IPS-15b (cell line): ENCODE data around the gene EXOC3L2.

Source experiments
- H3K27me3 ChIP-seq: one replicate; pipeline ENCODE4 v1.6.1; 2013; ENCODE audit warnings: low read length; ENCODE audit not compliant: control insufficient read depth, insufficient read depth
- H3K36me3 ChIP-seq: one replicate; pipeline ENCODE4 v1.6.1; 2013; ENCODE audit warnings: low read length; ENCODE audit not compliant: control insufficient read depth, insufficient read depth
- H3K4me1 ChIP-seq: one replicate; pipeline ENCODE4 v1.6.1; 2013; ENCODE audit warnings: mild to moderate bottlenecking, low read length; ENCODE audit not compliant: control insufficient read depth, insufficient read depth
- H3K4me3 ChIP-seq: one replicate; pipeline ENCODE4 v1.5.1; 2013; ENCODE audit warnings: low read depth, low read length
- H3K9ac ChIP-seq: one replicate; pipeline ENCODE4 v1.6.1; 2013; ENCODE audit warnings: low read depth, mild to moderate bottlenecking, low read length
- H3K9me3 ChIP-seq: one replicate; pipeline ENCODE4 v1.6.1; 2013; ENCODE audit warnings: mild to moderate bottlenecking, low read length; ENCODE audit not compliant: control insufficient read depth, insufficient read depth

EXOC3L2 gene

DNA sequence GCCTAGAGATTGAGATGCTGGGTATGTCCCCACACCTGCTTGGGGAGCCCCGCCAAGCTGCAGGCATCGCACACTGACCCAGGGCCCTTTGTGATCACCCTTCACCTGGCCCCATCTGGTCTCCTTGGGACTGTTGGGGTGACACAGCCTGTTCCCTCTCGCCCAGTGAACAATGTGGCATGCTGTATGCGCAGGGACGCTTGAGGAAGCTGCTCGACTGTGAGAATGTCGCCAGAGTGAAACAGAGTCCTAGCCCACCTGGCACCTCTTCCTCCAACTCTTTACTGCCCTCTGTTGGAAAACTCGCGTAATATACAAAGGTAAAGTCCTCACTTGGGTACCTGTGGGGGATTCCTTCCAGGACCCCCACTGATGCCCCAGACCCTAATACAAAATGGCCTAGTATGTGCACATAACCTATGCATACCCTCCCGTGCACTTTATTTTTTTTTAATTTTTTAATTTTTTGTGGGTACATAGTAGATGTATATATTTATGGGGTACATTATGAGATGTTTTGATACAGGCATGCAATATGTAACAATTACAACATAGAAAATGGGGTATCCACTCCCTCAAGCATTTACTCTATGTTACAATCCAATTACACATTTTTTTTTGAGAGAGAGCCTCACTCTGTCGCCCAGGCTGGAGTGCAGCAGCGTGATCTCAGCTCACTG, 57.6 kb downstream of the EXOC3L2 start:
- no peaks in the 10 kb centered on the region for H3K9me3 ChIP-seq

DNA sequence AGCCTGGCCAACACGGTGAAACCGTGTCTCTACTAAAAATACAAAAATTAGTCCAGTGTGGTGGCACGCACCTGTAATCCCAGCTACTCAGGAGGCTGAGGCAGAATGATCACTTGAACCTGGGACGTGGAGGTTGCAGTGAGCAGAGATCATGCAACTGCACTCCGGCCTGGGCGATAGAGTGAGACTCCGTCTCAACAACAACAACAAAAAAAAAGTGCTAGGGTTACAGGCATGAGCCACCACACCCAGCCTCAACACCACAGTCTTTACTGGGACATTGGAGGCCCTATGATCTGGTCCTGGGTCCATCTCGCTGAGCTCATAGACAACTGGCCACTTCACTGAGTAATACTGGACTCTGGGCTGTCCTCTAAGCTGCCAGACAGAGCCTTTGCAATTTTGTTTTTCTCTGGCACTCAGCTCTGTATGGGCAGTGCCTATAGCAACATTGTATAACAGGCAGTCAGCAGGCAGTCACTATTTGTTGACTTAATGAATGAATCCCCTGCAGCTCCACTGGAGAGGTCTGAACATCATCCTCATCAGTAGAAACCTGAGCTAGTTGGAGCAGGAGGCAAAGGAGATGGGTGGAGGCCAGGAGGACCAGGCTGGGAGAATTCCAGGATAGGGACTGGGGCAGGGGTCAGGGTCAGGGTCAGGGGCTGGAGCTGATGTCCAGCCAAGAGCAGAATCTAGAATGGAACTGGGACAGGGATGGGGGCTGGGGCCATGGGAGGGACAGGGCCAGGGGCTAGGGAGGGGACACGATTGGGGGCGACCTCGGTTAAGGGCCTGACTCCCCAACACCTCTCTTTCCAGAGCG, 58.5 kb downstream of the EXOC3L2 start:
- no peaks in the 10 kb centered on the region for H3K36me3 ChIP-seq
- H3K4me3 ChIP-seq = no peak overlapping the region
- H3K27me3 ChIP-seq = peaks cover 6% of the 10 kb centered on the region
- H3K9me3 ChIP-seq = no peaks in the 10 kb centered on the region
- no peaks in the 10 kb centered on the region for H3K4me1 ChIP-seq
- no peak overlapping the region for H3K9ac ChIP-seq

More for the DNA sequence above, 57.6 kb downstream of the EXOC3L2 start:
- Histone ChIP-seq H3K4me1 (no peaks in the 10 kb centered on the region), H3K27me3 (peaks cover 6% of the 10 kb centered on the region), H3K4me3 (no peak overlapping the region), H3K9ac (no peak overlapping the region), H3K36me3 (no peaks in the 10 kb centered on the region)

DNA sequence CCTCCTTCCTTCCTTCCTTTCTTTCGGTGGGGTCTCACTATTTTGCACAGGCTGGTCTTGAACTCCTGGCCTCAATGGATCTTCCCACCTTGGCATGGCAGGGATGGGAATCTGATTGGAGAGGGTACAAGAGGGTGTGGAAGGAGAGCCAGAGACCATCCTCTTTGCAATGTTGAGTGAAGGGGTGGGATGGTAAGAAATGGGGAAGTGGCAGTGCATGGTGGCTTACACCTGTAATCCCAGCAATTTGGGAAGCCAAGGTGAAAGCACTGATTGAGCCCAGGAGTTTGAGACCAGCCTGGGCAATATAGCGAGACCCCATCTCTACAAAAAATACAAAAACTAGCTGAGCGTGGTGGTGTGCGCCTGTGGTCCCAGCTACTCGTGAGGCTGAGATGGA, 61.1 kb downstream of the EXOC3L2 start:
- peaks cover 2% of the 10 kb centered on the region for H3K36me3 ChIP-seq
- H3K4me3 ChIP-seq = no peak overlapping the region
- H3K27me3 ChIP-seq = peaks cover 6% of the 10 kb centered on the region
- no peaks in the 10 kb centered on the region for H3K9me3 ChIP-seq
- no peak overlapping the region for H3K9ac ChIP-seq
- H3K4me1 ChIP-seq = no peaks in the 10 kb centered on the region

DNA sequence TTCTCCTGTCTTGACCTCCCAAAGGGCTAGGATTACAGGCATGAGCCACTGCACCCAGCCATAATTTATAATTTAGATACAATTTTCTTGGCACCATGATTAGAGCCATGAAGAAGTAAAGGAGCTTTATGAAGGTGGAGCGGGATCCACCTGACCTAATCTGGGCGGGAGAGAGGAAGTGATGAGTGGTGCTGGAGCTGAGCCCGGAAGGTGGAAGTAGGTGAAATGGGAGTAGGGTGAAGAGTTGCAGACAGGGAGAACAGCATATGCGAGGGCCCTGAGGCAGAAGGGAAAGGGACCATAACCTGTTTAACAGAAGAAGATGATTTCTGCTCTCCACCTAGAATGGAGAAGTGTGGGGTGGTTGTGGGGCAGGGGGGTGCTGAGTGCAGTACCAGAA, 62.4 kb downstream of the EXOC3L2 start:
- peaks cover 2% of the 10 kb centered on the region for H3K36me3 ChIP-seq
- H3K4me3 ChIP-seq = no peak overlapping the region
- H3K27me3 ChIP-seq = peaks cover 6% of the 10 kb centered on the region
- H3K9me3 ChIP-seq = no peaks in the 10 kb centered on the region
- no peaks in the 10 kb centered on the region for H3K4me1 ChIP-seq
- no peak overlapping the region for H3K9ac ChIP-seq

DNA sequence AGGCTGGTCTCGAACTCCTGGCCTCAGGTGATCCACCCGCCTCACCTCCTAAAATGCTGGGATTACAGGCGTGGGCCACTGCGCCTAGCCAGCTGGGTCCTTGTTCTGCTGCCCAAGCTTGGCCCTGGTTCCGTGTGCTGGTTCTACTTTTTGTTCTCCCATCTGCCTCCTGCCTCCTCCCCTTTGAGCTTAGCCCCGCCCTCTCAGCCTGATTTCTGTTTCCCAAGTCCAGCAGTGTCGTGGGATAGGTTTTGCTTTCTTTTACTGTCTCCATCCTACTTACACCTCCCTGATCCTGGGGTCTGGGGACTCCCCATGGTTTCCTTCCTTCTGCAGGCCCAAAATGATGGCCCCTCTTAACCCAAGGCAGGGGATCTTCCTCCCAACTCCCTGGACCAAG, 64.3 kb downstream of the EXOC3L2 start:
- no peaks in the 10 kb centered on the region for H3K9me3 ChIP-seq
- no peak overlapping the region for H3K9ac ChIP-seq
- H3K4me1 ChIP-seq = no peaks in the 10 kb centered on the region
- H3K36me3 ChIP-seq = peaks cover 2% of the 10 kb centered on the region
- H3K4me3 ChIP-seq = no peak overlapping the region
- H3K27me3 ChIP-seq = peaks cover 2% of the 10 kb centered on the region

DNA sequence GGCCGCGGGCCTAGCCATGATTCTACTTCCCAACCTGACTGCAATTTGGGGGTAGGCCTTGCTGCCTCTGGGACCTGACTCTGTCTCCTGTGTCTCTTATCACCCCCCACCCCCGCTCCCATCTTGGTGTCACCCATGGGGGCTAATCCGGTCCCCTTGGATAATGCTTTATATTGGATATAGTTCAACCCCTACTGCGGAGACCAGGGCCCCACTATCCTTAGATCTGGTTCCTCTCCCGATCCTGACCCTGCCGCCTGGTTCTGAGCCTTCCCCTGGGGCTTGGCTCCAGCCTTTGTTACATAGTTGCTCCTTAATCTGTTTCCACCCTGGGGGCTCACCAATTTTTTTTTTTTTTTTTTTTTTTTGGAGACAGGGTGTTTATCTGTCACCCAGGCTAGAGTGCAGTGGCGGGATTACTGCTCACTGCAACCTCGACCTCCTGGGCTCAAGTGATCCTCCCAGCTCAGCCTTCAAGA, 65.3 kb downstream of the EXOC3L2 start:
- Histone ChIP-seq H3K9ac (no peak overlapping the region), H3K36me3 (peaks cover 2% of the 10 kb centered on the region), H3K4me3 (peak overlapping the region; percentile 100), H3K9me3 (no peaks in the 10 kb centered on the region), H3K4me1 (no peaks in the 10 kb centered on the region), H3K27me3 (no peaks in the 10 kb centered on the region)

DNA sequence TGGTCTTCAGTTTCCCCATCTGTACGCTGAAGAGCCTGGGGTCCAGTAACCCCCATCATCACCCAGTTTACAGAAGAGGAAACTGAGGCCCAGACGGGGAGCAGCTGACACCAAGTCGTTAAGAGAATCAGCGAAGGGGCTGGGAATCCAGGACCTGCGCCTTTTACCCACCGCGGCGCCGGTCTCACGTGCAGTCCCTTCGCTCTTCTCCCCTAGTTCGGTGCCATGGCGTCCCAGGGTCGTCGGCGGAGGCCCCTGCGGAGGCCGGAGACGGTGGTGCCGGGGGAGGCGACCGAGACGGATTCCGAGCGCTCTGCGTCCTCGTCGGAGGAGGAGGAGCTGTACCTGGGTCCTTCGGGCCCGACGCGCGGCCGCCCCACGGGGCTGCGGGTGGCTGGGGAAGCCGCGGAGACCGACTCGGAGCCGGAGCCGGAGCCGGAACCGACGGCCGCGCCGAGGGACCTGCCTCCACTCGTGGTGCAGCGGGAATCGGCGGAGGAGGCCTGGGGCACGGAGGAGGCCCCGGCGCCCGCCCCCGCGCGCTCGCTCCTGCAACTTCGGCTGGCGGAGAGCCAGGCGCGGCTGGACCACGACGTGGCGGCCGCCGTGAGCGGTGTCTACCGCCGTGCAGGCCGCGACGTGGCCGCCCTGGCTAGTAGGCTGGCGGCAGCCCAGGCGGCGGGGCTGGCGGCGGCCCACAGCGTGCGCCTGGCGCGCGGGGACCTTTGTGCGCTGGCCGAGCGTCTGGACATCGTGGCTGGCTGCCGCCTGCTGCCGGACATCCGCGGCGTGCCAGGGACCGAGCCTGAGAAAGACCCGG, 65.9 kb downstream of the EXOC3L2 start:
- Histone ChIP-seq H3K27me3 (no peaks in the 10 kb centered on the region), H3K4me3 (peak overlapping the region; percentile 100), H3K36me3 (peaks cover 2% of the 10 kb centered on the region), H3K4me1 (no peaks in the 10 kb centered on the region), H3K9ac (peak overlapping the region; percentile 79), H3K9me3 (no peaks in the 10 kb centered on the region)

DNA sequence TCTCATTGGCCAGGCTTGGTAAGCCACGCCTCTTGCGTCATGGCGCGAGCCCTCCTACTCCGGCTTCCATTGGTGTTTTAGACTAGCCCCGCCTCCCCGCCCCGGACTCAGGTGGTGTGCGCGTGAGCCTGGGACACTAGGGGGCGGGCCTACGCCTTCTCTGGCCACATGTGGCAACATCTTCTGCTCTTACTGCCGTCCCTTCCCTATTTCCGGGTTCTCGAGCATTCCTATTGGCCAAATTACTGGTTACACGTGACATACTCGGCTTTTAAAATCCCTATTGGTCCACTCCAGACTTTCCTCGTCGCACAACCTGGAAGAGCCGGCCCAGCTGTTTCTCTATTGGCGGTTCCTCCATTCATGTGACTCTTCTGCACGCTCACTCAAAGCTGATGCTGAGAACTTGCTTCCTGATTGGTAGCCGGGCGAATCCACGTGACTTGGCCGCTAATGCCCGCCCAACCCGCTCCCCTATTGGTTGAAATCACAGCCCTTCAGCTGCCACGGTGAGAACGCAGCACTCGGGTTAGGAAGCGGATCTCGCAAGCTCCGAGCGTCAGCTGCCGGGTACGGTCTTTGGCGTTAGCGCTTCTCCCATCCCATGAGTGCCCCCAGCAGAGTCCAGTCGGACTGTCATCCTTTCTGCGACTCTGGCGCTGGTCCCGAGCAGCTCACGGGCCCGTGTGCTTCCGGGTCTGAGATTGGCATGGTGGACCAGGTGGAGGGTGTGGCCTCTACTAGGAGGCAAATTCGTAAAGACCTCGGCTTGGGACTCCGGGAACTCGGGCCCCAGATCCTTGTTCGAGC, 66.7 kb downstream of the EXOC3L2 start, which contains the start of gene BLOC1S3:
BLOC1S3 (plus strand) TSS at position 523 of the 810 bp plus-strand sequence. CDS start 513 bp downstream, outside the sequence.
- Histone ChIP-seq H3K27me3 (no peaks in the 10 kb centered on the region), H3K9ac (peak within 1 kb of the TSS; percentile 79), H3K4me1 (no peaks in the 10 kb centered on the region), H3K4me3 (peak within 1 kb of the TSS; percentile 100), H3K9me3 (no peaks in the 10 kb centered on the region), H3K36me3 (peaks cover 2% of the 10 kb centered on the region)

DNA sequence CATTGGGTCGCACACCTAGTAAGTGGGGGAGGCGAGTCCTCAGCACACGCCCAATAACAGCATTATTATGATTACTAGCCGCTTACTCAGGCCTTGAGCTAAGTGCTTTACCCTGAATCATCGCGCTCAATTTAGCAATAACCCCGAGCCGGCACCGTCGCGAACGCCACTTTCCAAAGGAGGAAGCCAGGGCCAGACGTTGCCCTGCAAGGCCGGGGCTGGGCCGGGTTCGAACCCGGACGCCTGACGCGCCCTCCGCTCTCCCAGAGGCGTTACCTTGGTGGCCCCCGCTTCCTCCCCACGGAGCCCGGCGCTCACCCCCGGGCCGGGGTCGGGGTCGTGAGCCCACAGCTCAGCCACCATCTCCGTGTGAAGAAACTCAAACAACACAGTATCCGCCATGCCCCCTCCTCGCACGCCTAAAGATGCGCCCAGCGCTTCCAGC, 67.4 kb downstream of the EXOC3L2 start, which contains the start of gene TRAPPC6A:
TRAPPC6A (minus strand) TSS at position 421 of the 445 bp plus-strand sequence; CDS start at position 402, 19 bp downstream.
- Histone ChIP-seq H3K27me3 (no peaks in the 10 kb centered on the region), H3K4me1 (no peaks in the 10 kb centered on the region), H3K4me3 (peak within 1 kb of the TSS; percentile 100), H3K9me3 (no peaks in the 10 kb centered on the region), H3K36me3 (peaks cover 2% of the 10 kb centered on the region), H3K9ac (peak within 1 kb of the TSS; percentile 79)

DNA sequence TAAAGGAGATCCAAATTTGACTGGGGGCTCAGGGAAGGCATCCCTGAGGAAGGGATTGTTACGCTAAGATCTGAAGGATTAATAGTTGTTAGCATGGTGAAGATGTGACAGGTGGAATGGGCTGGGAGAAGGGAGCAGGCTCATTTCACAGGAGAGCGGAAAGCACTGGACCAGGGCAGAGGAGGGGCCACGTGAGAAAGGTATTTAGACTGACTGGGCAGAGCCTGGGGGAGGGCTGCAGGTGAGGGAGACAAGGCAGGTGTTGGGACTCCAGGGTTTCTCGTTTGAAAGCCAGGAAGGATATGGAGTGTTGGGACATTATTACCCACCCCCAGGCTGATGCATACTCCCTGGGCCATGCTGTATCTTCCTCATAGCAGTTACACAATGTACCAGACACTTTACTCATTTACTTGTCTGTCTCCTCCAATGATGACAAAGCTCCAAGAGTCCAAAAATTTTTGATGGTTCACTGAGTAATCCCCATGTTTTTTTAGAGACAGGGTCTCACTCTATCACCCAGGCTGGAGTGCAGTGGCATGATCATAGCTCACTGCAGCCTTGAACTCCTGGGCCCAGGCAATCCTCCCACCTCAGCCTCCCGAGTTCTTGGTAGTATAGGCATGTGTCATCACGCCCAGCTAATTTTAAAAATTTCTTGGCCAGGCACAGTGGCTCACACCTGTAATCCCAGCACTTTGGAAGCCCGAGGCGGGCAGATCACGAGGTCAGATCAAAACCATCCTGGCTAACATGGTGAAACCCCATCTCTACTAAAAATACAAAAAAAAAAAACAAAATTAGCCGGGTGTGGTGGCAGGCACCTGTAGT, 69.5 kb downstream of the EXOC3L2 start:
- H3K9ac ChIP-seq = no peak overlapping the region
- H3K4me1 ChIP-seq = no peaks in the 10 kb centered on the region
- H3K27me3 ChIP-seq = no peaks in the 10 kb centered on the region
- H3K36me3 ChIP-seq = peaks cover 2% of the 10 kb centered on the region
- H3K4me3 ChIP-seq = no peak overlapping the region
- H3K9me3 ChIP-seq = no peaks in the 10 kb centered on the region
